ENCODE measurements around the gene SAMD13.

The SAMD13 gene

GRCh38 chr1:84398175-84399155, 97.0 kb downstream of the SAMD13 start, which contains the start of gene DNASE2B:
Gene DNASE2B (plus strand): TSS chr1:84398484. CDS start chr1:84398565, 81 bp downstream.
- Histone ChIP-seq H3K4me1 (no peaks in the 10 kb centered on the region), H3K4me3 (ENCODE audit: low read depth, low read length) (no peak within 1 kb of the TSS), H3K36me3 (no peaks in the 10 kb centered on the region), H3K9me3 (no peaks in the 10 kb centered on the region), H3K27me3 (no peaks in the 10 kb centered on the region)
- TF ChIP-seq CTCF (IDR thresholded peaks at IDR 0.05; ENCODE audit: low read depth, low read length) = no peak
- DNase-seq = no peak
